ENCODE measurements around the gene SRRM4.

DNA sequence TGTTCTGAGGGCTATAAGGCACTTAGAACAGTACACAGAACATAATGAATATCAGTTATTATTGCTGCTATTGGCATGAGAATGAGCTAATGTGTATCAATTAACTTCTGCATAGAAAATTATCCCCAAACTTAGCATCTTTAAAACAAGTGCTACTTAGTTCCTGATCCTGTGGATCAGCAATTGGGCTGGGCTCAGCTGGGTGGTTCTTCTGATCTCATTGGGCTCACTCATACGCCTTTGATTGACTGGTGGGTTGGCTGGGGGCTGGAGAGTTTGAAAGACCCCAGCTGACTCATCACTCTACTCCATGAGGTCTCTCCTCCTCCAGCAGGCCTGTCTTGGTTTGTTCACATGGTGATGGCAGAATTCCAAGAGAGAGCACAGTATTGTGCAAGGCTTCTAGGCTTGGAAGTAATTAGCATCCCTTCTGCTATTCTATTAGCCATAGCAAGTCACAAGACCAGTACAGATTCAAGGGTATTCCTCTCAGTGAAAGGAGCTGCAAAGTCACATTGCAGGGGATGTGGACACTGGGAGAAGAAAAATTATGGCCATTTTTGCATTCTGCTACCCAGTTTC is 170.2 kb downstream of the SRRM4 start:
- TF ChIP-seq POLR2A (IDR thresholded peaks at IDR 0.05) (no peak), POLR2AphosphoS5 (IDR thresholded peaks at IDR 0.05) (no peak)
